ENCODE measurements around the gene PDE4B. TPM values are rescaled to one million over a fixed set of nuclear protein-coding genes. Genes with fewer than 3 reads are reported as not detected.

The PDE4B gene
- total RNA-seq, 2 donors from 2014 or later, result 14.0 to 17.1 TPM

GRCh38 chr1:66325594-66326380 is 533.1 kb downstream of the PDE4B start:
- no peak for DNase-seq (ENCODE audit: low spot score)
- intact Hi-C loops (cut with DNase I), result no loop called here

- DNase-seq (ENCODE audit: low spot score), result no peak
- intact Hi-C loops (cut with DNase I), result no loop called here
Observed at GRCh38 chr1:66326867-66327266, 534.2 kb downstream of the PDE4B start.

GRCh38 chr1:66327588-66327987 is 534.9 kb downstream of the PDE4B start:
- intact Hi-C loops (cut with DNase I), result no loop called here
- no peak for DNase-seq (ENCODE audit: low spot score)

GRCh38 chr1:66328896-66329295 is 536.2 kb downstream of the PDE4B start:
- DNase-seq (ENCODE audit: low spot score), result no peak
- intact Hi-C loops (cut with DNase I), result no loop called here

GRCh38 chr1:66330722-66331141 is 538.0 kb downstream of the PDE4B start:
- intact Hi-C loops (cut with DNase I), result loop anchor here (10.0 kb wide), 2 partner anchors 56 to 66 kb away; no protein-coding TSS in a partner anchor
- DNase-seq (ENCODE audit: low spot score), result no peak

GRCh38 chr1:66331658-66332547 is 539.2 kb downstream of the PDE4B start:
- intact Hi-C loops (cut with DNase I), result loop anchor here (10.0 kb wide), 2 partner anchors 57 to 67 kb away; no protein-coding TSS in a partner anchor

GRCh38 chr1:66332548-66332901 is 539.8 kb downstream of the PDE4B start:
- no peak for DNase-seq (ENCODE audit: low spot score)
- intact Hi-C loops (cut with DNase I), result loop anchor here (10.0 kb wide), 2 partner anchors 58 to 68 kb away; no protein-coding TSS in a partner anchor

More at GRCh38 chr1:66331658-66332547, 539.2 kb downstream of the PDE4B start:
- DNase-seq (ENCODE audit: low spot score), result peak; percentile 87

GRCh38 chr1:66333466-66334199 is 540.9 kb downstream of the PDE4B start:
- peak; percentile 80 for DNase-seq (ENCODE audit: low spot score)
- intact Hi-C loops (cut with DNase I), result loop anchor here (10.0 kb wide), 2 partner anchors 59 to 69 kb away; no protein-coding TSS in a partner anchor

GRCh38 chr1:66334318-66334717 is 541.6 kb downstream of the PDE4B start:
- DNase-seq (ENCODE audit: low spot score), result no peak
- intact Hi-C loops (cut with DNase I), result loop anchor here (10.0 kb wide), 2 partner anchors 60 to 70 kb away; no protein-coding TSS in a partner anchor

- DNase-seq (ENCODE audit: low spot score), result no peak
- intact Hi-C loops (cut with DNase I), result loop anchor here (5.0 to 10.0 kb wide), 3 partner anchors 60 to 1017 kb away; no protein-coding TSS in a partner anchor
Observed at GRCh38 chr1:66335125-66335524, 542.4 kb downstream of the PDE4B start.

GRCh38 chr1:66335859-66336640 is 543.4 kb downstream of the PDE4B start:
- intact Hi-C loops (cut with DNase I), result loop anchor here (5.0 to 10.0 kb wide), 3 partner anchors 61 to 1016 kb away; no protein-coding TSS in a partner anchor

GRCh38 chr1:66336641-66336990 is 543.9 kb downstream of the PDE4B start:
- intact Hi-C loops (cut with DNase I), result loop anchor here (5.0 to 10.0 kb wide), 3 partner anchors 62 to 1016 kb away; no protein-coding TSS in a partner anchor
- DNase-seq (ENCODE audit: low spot score), result no peak

More at GRCh38 chr1:66335859-66336640, 543.4 kb downstream of the PDE4B start:
- DNase-seq (ENCODE audit: low spot score), result peak; percentile 88

- intact Hi-C loops (cut with DNase I), result loop anchor here (5.0 to 10.0 kb wide), 3 partner anchors 62 to 1015 kb away; no protein-coding TSS in a partner anchor
- no peak for DNase-seq (ENCODE audit: low spot score)
Observed at GRCh38 chr1:66337249-66337648, 544.6 kb downstream of the PDE4B start.

- no peak for DNase-seq (ENCODE audit: low spot score)
- intact Hi-C loops (cut with DNase I), result loop anchor here (5.0 to 10.0 kb wide), 3 partner anchors 65 to 1012 kb away; no protein-coding TSS in a partner anchor
Observed at GRCh38 chr1:66339944-66340343, 547.2 kb downstream of the PDE4B start.

GRCh38 chr1:66341446-66342089 is 548.9 kb downstream of the PDE4B start:
- intact Hi-C loops (cut with DNase I), result no loop called here
- DNase-seq (ENCODE audit: low spot score), result no peak

- intact Hi-C loops (cut with DNase I), result no loop called here
- DNase-seq (ENCODE audit: low spot score), result no peak
Observed at GRCh38 chr1:66342707-66343106, 550.0 kb downstream of the PDE4B start.

- no peak for DNase-seq (ENCODE audit: low spot score)
- intact Hi-C loops (cut with DNase I), result no loop called here
Observed at GRCh38 chr1:66343569-66344325, 551.1 kb downstream of the PDE4B start.
